Astrocyte (in vitro differentiated cells and primary cell): ENCODE measurements around the gene GREB1. TPM values are rescaled to one million over a fixed set of nuclear protein-coding genes. Genes with fewer than 3 reads are reported as not detected.

Source experiments
- DNase-seq: peaks from one replicate; pipeline ENCODE4 v3.0.0-alpha.2; 2010; ENCODE audit warnings: low read depth
- FAIRE-seq: peaks from 2 replicates; lab custom pipeline; 2011; peaks lifted over from hg19 to GRCh38; lab: Jason Lieb, UNC
- H2AFZ ChIP-seq: 2 replicates; pipeline ENCODE4 v1.6.0; 2012; ENCODE audit warnings: low read depth, low read length, inconsistent platforms
- H3K27ac ChIP-seq: 2 replicates; pipeline ENCODE4 v1.5.1; 2011; ENCODE audit warnings: low read depth, low read length, inconsistent platforms
- H3K27me3 ChIP-seq: 2 replicates; pipeline ENCODE4 v1.6.0; 2011; ENCODE audit warnings: low read length, inconsistent platforms; ENCODE audit not compliant: insufficient read depth
- H3K36me3 ChIP-seq: 2 replicates; pipeline ENCODE4 v1.5.1; 2011; ENCODE audit warnings: low read length, inconsistent platforms; ENCODE audit not compliant: insufficient read depth
- H3K4me1 ChIP-seq: 2 replicates; pipeline ENCODE4 v1.5.1; 2011; ENCODE audit warnings: low read length, inconsistent platforms; ENCODE audit not compliant: insufficient read depth
- H3K4me2 ChIP-seq: 2 replicates; pipeline ENCODE4 v1.6.0; 2012; ENCODE audit warnings: low read length, inconsistent platforms
- H3K4me3 ChIP-seq: 2 replicates; pipeline ENCODE4 v1.5.1; 2011; ENCODE audit warnings: low read depth, mild to moderate bottlenecking, low read length, inconsistent platforms; ENCODE audit not compliant: insufficient read depth
- H3K79me2 ChIP-seq: 2 replicates; pipeline ENCODE4 v1.6.0; 2012; ENCODE audit warnings: mild to moderate bottlenecking, low read length, inconsistent platforms; ENCODE audit not compliant: insufficient read depth
- H3K9ac ChIP-seq: 2 replicates; pipeline ENCODE4 v1.6.0; 2012; ENCODE audit warnings: mild to moderate bottlenecking, low read length, inconsistent platforms
- H3K9me3 ChIP-seq: 2 replicates; pipeline ENCODE4 v1.5.1; 2012; ENCODE audit warnings: low read depth, mild to moderate bottlenecking, low read length, inconsistent platforms; ENCODE audit not compliant: insufficient read depth
- H4K20me1 ChIP-seq: 2 replicates; pipeline ENCODE4 v1.6.0; 2012; ENCODE audit warnings: low read length, inconsistent platforms; ENCODE audit not compliant: insufficient read depth
- H3K27ac Mint-ChIP-seq: one replicate; pipeline ENCODE4 v1.8.0; 2021; ENCODE audit warnings: mild to moderate bottlenecking, mixed read lengths; ENCODE audit not compliant: unreplicated experiment
- H3K27me3 Mint-ChIP-seq: one replicate; pipeline ENCODE4 v1.8.0; 2021; ENCODE audit warnings: low read depth, mixed read lengths; ENCODE audit not compliant: unreplicated experiment
- H3K36me3 Mint-ChIP-seq: one replicate; pipeline ENCODE4 v1.8.0; 2021; ENCODE audit warnings: low read depth, mixed read lengths; ENCODE audit not compliant: unreplicated experiment
- H3K4me1 Mint-ChIP-seq: one replicate; pipeline ENCODE4 v1.8.0; 2021; ENCODE audit warnings: low read depth, mixed read lengths; ENCODE audit not compliant: unreplicated experiment
- H3K4me3 Mint-ChIP-seq: one replicate; pipeline ENCODE4 v1.8.0; 2021; ENCODE audit warnings: mild to moderate bottlenecking, moderate library complexity, mixed read lengths; ENCODE audit not compliant: unreplicated experiment
- H3K9me3 Mint-ChIP-seq: one replicate; pipeline ENCODE4 v1.8.0; 2021; ENCODE audit warnings: mild to moderate bottlenecking, mixed read lengths; ENCODE audit not compliant: unreplicated experiment
- CTCF ChIP-seq: IDR thresholded peaks from 2 replicates; pipeline ENCODE4 v1.5.1; 2011; ENCODE audit warnings: low read depth, mild to moderate bottlenecking, inconsistent platforms, low read length, moderate library complexity; ENCODE audit not compliant: insufficient read depth
- EZH2 ChIP-seq: IDR thresholded peaks from 2 replicates; pipeline ENCODE4 v1.6.1; 2012; ENCODE audit warnings: mild to moderate bottlenecking, low read length, inconsistent platforms; ENCODE audit not compliant: insufficient read depth
- total RNA-seq: library from RNA; stranded (reverse); gene quantifications from 2 replicates; pipeline ENCODE4 v1.2.1, GENCODE V29; 2021

GREB1 gene
- total RNA-seq, 1 donor from 2014 or later, result 14.5 TPM

- Histone ChIP-seq H3K4me1 (no peaks in the 10 kb centered on the region), H4K20me1 (no peaks in the 10 kb centered on the region), H3K9ac (no peak overlapping the region), H3K9me3 (no peaks in the 10 kb centered on the region), H3K27me3 (peaks cover 10% of the 10 kb centered on the region), H2AFZ (no peak overlapping the region), H3K4me2 (no peak overlapping the region), H3K36me3 (no peaks in the 10 kb centered on the region), H3K79me2 (no peaks in the 10 kb centered on the region), H3K27ac (no peak overlapping the region), H3K4me3 (no peak overlapping the region)
- DNase-seq (no peak), FAIRE-seq (no peak)
- H3K27me3 Mint-ChIP-seq, result no peaks in the 10 kb centered on the region
- H3K9me3 Mint-ChIP-seq, result peaks cover 7% of the 10 kb centered on the region
- peaks cover 8% of the 10 kb centered on the region for H3K4me1 Mint-ChIP-seq
- H3K4me3 Mint-ChIP-seq, result peak overlapping the region; percentile 18
- TF ChIP-seq CTCF (no peak), EZH2 (no peak)
- H3K27ac Mint-ChIP-seq, result peak overlapping the region; percentile 31
- H3K36me3 Mint-ChIP-seq, result peaks cover 24% of the 10 kb centered on the region
Measured at GRCh38 chr2:11622611-11623010, 88.8 kb downstream of the GREB1 start.

DNA sequence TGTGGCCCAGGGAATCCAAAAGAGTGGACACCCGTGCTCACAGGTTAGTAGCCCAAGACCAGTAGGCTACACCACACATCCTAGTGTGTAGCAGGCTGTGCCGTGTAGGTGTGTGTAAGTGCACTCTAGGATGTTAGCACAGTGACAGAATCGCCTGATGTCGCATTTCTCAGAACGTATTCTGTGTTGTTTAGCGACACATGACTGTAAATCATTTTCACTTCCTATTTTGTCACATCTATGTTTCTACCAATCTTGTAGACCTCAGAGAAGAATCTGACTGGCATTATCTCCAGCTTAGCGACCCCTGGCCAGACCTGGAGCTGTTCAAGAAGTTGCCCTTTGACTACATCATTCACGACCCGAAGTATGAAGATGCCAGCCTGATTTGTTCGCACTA is 91.0 kb downstream of the GREB1 start:
- Histone ChIP-seq H3K4me3 (no peak overlapping the region), H3K9me3 (no peaks in the 10 kb centered on the region), H3K4me2 (no peak overlapping the region), H2AFZ (no peak overlapping the region), H3K36me3 (no peaks in the 10 kb centered on the region), H4K20me1 (no peaks in the 10 kb centered on the region), H3K79me2 (no peaks in the 10 kb centered on the region), H3K27ac (no peak overlapping the region), H3K27me3 (peaks cover 10% of the 10 kb centered on the region), H3K4me1 (no peaks in the 10 kb centered on the region), H3K9ac (no peak overlapping the region)
- Mint-ChIP-seq H3K36me3 (peaks cover 26% of the 10 kb centered on the region), H3K9me3 (peaks cover 7% of the 10 kb centered on the region), H3K4me1 (peaks cover 8% of the 10 kb centered on the region), H3K4me3 (no peak overlapping the region), H3K27ac (no peak overlapping the region), H3K27me3 (peaks cover 2% of the 10 kb centered on the region)
- DNase-seq (no peak), FAIRE-seq (no peak)
- TF ChIP-seq CTCF, result no peak
- TF ChIP-seq EZH2, result no peak

DNA sequence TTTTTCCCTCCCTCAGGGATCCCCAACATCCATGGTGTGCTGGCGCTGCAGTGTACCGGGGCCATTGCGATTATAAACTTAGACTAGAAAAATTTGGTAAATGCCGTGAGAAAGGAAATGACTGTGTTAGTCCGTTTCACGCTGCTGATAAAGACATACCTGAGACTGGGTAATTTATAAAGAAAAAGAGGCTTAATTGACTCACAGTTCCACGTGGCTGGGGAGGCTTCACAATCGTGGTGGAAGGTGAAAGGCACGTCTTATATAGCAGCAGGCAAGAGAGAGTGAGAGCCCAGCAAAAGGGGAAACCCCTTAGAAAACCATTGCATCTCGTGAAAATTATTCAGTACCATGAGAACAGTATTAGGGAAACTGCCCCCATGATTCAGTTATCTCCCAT is 91.8 kb downstream of the GREB1 start:
- TF ChIP-seq CTCF (no peak), EZH2 (no peak)
- Mint-ChIP-seq H3K4me1 (peaks cover 8% of the 10 kb centered on the region), H3K27ac (no peak overlapping the region), H3K36me3 (peaks cover 27% of the 10 kb centered on the region), H3K27me3 (peaks cover 2% of the 10 kb centered on the region), H3K9me3 (peaks cover 7% of the 10 kb centered on the region), H3K4me3 (no peak overlapping the region)
- FAIRE-seq (no peak), DNase-seq (no peak)
- Histone ChIP-seq H3K27ac (no peak overlapping the region), H3K36me3 (no peaks in the 10 kb centered on the region), H3K79me2 (no peaks in the 10 kb centered on the region), H3K4me3 (no peak overlapping the region), H3K27me3 (peaks cover 10% of the 10 kb centered on the region), H3K9ac (no peak overlapping the region), H3K4me1 (no peaks in the 10 kb centered on the region), H4K20me1 (no peaks in the 10 kb centered on the region), H2AFZ (no peak overlapping the region), H3K4me2 (no peak overlapping the region), H3K9me3 (no peaks in the 10 kb centered on the region)
